GM21367 (cell line): ENCODE data around the gene PIGA.

Source experiments
- ATAC-seq: cut with Tn5 transposase; IDR thresholded peaks from one replicate; pipeline ENCODE4 v1.9.1; 2021; ENCODE audit not compliant: unreplicated experiment

Gene PIGA, protein sequence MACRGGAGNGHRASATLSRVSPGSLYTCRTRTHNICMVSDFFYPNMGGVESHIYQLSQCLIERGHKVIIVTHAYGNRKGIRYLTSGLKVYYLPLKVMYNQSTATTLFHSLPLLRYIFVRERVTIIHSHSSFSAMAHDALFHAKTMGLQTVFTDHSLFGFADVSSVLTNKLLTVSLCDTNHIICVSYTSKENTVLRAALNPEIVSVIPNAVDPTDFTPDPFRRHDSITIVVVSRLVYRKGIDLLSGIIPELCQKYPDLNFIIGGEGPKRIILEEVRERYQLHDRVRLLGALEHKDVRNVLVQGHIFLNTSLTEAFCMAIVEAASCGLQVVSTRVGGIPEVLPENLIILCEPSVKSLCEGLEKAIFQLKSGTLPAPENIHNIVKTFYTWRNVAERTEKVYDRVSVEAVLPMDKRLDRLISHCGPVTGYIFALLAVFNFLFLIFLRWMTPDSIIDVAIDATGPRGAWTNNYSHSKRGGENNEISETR

DNA sequence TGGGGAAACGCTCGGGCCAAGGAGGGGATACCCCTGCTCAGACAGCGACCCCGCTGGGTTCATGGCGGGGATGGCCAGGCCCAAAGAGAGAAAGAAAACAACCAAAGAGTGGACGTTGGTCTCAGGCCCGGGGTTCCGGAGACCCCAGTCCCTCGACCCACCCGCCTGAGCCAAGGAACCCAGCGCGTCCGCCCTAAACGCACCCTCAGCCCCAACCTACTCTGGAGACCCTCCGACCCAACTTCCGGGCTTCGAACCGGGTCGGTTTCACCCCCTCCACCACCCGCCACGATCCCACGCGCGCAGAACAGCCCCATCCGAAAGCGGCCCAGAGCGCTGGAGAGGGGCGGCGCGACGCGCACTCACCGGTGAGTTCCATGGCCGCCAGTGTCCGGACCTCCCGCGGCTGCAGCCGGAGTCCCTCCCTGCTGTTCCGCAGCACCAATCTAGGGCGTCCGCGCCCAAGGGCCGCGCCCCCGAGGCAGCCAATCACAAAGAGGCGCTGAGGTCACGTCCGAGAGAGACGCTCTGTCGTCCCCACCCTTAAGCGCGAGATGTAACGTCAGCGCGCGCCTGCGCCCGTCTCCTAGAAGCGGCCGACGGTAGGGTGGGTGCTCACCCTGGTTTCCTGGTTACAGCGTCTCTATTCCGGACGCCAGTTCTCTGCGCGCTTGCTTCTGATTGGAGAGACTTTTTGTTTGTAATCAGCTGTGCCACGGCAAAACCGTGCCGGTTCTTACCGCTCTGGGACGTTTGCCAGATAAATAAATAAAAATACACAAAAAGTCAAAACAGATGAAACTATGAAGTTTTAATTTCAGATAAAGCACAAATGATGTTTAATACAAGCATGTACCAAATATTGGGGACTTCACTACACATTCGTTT, at the start of gene PIGA:
Gene PIGA, minus strand, starts transcription at position 389 of the 888 bp plus-strand sequence. CDS start 3,593 bp downstream, outside the sequence.
- peak; percentile 99 for ATAC-seq

DNA sequence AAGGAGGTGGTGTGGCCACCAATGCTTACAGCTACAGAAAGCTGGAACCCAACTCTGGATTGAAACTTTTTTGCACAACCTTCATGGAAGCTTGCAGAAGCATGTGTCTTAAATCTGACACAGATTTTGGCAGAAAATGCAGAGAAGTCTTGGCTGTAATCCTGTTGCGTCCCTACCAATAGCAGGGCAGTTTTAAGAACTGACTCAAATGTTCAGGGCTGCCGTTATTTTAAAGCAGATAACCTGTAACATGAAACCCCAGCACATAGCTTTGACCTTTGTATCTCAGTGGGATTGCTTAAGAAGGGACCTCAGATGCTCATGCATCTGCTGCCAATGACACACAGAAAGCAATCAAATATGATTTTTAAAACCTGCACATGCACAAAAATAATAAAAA, 49.0 kb upstream of the PIGA start, which contains the start of gene VEGFD:
Gene VEGFD, minus strand, starts transcription at position 110 of the 400 bp plus-strand sequence. CDS start 467 bp downstream, outside the sequence.
- ATAC-seq, result no peak

DNA sequence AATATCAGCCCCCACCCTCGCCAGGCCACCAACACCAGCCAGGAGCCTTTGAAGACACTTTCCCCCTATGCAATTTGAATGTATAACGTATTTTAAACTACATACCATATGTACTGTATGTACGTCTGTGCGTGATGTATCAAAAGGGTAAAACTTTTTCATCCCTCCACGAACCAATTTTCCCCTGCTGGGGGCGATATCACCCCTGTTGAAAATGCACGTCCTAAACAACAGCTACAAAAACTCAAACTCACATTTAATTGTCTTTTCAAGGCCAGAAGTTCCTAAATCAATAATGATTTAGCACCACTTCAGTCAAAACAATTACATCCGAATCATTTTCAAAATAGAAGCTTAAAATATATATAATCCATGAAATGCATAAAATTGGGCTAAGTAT, 47.5 kb upstream of the PIGA start:
- no peak for ATAC-seq

DNA sequence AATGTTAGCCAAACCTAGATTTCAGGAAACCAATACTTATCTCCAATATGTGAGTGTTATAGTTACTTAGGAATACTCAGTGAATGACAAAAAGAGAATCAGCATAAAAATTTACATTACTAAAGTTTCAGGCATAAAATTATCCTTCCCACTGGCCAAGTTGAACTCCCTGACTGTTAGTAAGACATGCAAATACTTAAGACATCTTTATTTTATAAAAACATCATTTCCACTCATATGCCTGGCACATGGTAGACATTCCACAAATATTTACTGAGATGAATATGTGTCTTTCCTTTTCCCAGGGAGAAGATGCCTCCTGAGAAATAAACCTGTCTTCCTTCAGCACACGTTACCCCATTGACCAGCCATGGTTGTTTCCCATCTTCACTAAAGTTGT, 41.6 kb upstream of the PIGA start:
- ATAC-seq, result no peak

DNA sequence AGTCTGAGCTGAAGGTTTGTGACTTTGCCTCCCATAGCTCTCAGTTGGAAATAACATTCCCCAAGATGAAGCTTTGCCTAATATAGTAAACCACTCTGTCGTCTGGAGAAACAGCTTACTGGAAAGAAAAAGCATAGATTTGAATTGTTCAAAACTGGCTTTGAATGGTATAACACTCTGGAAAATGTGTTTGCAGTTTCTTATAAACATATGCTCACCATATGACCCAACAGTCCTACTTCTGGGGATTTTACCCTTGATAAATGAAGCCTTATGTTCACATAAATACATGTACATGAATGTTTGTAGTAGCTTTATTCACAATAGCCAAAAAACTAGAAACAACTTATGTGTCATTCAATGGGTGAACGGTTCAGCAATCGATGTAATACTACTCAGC, 38.7 kb upstream of the PIGA start:
- ATAC-seq, result no peak

DNA sequence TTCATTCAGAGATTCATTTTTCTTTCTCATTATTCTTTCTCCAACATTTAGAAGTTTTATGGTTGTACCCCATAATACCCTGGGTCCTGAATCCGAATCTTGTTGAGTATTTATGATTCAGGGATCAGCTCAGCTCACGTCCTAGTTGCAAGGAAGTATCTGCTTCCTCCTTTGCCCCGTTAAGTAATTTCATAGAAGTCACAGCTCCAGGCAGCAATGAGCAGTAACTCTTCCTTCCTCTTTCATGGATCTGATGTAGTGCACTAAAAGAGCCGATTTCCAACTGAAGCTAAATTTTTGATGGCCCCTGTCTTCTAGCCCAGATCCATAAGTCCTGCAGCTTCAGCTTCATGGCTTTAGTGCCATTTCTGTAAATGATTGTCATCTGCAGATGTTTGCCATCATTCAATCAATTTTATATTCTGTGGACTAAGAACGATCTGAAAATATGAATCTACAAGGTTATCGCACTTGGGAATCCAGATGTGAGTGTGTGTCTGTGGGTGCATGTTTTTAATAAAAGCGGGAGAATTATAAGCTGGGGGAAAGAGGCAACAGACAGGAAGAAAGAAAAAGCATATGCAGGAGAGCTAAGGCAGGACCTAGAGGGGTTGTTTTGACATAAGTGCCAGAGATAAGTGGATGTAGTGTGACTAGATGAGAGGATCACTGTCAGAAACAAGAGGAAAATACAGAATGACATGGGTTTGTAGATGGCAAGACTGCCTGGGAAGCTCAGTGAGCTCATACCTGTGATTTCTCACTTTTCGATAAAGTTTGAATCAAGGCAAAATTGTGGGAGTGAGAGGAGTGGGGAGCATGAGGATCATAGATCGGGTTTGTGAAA, 31.4 kb upstream of the PIGA start:
- no peak for ATAC-seq

DNA sequence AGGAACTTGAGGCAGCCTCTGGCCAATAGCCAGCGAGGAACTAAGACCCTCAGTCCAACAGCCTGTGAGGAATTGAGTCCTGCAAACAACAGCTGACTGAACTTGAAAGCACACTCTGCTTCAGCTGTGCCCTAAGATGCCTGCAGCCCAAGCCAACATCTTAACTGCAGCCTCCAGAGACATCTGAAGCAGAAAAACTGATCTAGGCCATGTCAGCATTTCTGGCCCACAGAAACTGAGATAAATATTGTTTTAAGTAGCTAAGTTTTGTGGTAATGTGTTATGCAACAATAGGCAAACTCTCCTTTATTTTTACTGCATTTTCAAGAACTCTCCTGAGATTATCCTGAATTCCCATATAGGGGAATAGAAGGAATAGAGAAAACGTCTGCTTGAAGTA, 24.4 kb upstream of the PIGA start:
- no peak for ATAC-seq

DNA sequence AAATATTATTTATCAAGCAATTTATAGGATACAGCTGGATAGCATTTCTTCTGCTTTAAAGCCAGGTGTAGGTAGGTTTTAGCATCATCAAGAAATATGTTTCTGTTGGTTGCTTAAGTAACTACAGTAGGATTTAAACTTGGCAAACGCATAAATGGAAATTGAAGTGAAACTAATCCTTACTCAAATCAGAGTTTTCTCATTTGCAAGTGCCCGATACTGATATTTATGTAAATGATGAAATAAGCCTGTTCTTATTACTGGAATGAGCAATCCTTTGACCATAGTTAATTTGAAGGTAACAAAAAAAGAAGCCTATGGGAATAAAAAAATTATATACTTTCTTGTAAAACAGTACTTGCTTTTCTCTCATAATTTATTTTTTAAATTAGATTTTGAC, 23.2 kb upstream of the PIGA start:
- no peak for ATAC-seq

DNA sequence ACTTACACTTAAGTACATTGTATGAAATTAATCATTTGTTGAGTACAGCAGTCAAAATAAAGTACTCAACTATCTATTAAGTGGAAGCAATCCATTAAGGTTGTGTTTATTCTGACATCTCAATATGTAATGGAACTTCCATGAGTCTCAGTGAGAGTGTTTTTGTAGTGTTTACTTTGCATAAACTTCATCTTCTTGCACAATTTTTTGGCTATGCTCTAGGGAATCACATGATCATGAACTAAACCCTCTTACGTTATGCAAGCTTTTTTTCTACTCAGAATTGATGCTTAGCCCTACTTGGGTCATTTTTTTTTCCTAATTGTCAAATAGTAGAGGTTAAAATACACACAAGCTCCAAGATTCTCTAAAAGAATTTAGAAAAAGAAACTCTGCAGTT, 21.1 kb upstream of the PIGA start:
- no peak for ATAC-seq

DNA sequence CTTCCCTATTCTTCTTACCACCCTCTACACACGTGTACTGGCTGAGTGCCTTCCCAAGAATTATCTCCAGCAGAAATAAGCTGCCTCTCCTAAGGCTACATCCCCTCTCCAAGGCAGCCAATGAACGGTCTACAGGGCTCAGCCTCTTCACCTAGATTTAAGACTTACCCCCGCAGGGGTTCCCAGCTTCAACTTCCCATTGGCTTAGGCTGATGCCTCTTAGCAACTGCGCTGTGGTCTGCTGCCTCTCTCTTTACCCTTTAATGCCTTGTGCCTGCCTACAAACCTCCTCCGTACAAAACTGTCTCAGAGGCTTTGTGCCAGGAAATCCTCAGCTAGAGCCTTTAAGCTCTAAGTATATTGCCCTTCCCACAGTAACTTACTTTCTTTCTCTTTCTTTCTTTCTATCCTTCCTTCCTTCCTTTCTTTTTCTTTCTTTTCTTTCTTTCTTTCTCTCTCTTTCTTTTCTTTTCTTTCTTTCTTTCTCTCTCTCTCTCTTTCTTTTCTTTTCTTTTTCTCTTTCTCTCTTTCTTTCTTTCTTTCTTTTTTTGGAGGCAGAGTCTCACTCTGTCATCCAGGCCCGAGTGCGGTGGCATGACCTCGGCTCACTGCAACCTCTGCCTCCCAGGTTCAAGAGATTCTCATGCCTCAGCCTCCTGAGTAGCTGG, 15.1 kb upstream of the PIGA start:
- no peak for ATAC-seq

DNA sequence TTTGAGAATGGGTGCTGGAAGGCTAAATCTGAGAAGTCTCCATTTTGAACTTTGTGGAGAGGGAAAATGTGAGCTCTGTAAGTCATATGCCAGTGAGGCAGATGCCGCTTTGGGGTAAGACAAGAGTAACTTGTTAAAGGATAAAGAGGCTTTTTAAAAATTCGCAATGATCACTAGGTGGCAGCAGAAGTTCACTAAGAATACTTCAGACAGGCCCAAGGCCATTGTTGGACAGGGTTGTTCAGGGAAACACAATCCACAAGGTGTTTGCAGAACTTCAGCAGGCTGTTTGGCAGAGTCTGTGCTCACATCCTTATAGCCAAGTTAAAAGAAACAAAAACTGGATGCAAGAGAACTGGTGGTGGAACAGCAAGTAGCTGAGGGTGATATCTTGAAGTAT, 13.7 kb upstream of the PIGA start:
- ATAC-seq, result no peak

DNA sequence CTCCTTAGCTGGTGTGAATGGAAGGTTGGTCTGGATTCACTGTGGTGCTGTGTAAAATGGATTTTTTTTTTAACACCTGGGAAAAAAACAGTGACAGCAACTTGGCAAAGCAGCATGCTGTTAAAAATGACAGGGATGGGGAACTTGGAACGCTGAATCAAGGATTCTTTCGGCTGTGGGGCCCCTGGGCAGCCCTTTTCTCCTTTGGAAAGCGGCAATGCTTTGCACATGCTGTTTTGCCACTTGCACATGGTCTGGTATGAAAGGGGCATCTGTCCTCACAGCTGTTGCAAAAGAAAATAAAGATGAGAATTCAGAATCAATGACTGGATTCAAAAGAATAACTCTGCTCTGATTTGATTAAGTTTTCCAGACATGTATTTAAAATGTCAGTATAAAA, 10.7 kb upstream of the PIGA start:
- no peak for ATAC-seq

DNA sequence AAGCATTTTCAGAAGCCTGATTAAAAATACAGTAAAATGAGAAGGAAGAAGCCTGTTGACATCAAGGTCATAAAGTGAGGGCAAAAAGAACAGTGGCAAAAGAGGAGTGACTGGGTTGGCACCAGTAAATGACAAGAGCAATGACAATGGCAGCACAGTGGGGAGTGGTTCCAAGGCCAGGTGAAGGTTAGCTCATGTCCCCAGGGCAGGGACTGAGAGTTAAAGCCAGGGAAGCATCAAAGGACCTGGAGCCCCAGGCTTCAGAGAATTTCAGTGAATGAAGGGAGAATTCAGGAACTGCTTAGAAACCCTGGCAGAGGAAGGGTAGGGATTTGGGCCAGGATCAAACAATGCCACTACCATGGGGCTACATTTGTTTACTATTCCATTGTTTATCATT, 8.8 kb upstream of the PIGA start:
- no peak for ATAC-seq

DNA sequence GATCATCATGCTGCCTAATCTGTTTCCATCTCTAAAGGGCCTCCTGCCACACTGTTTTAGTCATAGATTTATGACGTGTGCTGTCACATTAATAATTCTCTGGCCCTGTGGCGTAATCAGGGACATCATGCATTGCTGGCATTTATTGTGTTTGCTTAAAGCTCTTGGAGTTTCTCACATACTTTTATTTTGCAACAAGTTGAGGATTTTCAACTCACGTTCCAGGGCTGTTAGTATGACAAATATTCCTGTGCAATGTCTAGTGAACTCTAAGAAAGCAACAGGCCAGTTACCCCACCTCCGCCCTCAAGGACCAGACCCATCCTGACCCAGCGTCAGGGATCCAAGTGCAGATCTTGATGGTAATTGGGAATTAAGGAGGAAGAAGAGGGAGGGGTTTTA, 7.8 kb upstream of the PIGA start:
- no peak for ATAC-seq

DNA sequence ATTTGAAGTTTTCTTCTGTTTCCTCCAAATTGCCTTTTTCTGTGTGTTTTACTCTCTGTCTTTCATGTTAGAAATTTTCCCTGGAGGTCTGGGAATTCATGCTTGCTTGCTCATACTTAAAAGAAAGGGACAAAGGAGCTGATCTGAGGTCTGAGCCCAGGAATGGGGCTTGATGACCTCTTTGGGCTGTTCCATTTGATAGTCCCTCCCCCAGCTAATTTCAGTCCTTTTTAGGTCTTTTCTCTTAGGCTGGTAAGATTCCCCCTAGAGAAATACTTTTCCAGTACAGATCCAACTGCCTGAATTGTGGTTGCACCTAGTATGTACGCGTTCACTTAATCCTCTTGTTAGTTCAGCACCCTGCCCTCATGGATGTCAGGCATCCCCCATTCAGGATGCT, 5.5 kb upstream of the PIGA start:
- ATAC-seq, result no peak

DNA sequence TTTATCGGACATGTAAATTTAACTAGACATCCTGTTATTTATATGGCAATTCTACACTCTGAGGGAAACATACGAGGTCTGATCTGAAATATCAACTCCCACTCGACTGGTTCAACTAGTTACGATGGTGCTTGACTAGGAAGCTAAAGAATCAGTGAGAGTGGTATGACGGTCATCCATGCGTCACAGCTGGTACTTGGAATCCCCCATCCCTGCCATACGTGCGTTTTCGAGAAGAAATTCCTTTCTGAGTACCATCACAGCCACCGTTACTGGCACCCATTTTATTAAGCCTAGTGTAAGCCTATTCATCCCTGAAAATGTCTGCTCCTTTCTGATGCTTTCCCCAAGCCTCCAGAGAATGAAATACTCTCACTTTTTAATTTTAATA, 695 bp upstream of the PIGA start:
- no peak for ATAC-seq

DNA sequence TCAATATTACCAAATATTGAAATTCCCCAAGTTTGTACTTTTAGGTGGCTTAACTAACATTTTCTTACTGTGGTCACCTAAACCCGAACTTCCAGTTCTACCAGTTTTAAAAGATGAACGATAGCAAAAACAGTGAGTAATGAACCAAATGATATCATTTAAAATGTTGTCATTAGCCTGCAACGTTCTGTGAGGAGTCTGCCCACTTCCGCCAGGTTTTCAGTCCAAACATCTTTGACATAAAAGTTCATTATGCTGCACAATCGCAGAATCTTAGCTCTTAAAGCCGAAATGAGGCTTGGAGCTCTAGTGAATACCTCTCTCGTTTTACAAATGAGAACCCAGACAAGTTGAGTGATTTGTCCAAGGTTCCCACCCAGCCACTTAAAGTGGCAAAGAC, 762 bp downstream of the PIGA start:
- ATAC-seq, result no peak

DNA sequence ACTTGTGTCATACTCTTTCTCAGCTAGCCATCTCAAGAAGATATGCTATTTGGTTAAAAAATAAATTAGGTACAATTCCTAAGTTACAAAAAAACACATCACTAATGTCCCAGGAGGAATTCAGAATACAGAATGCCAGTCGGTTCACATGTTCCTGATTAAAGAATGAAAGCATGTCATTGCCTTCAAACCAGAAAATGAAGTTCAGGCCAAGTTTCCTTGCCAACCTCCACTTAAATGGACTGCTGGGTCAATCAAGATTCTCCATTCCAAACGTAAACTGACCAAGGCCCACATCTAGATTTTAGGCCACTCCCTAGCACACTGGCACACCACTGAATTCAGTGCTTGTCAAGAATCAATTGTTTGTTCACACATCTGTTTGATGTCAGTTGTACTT, 6.5 kb downstream of the PIGA start:
- no peak for ATAC-seq

DNA sequence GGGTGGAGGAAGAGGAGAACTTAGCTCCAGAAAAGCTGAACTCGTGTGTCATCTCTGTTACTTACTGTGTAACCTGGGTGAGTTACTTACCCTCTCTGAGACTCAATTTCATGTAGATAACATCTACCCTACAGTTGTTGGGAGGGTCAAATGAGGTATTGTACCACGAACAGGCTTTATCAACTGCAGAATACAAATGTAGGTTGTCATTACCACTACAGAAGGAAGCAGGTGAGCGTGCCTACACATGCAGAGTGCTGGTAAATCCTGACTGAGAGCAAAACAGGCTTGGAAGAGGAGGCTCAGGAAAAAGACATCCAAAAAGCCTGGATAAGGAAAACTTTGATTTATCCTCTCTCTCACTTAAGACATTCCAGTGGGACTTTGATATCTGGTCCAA, 7.2 kb downstream of the PIGA start:
- ATAC-seq, result no peak

DNA sequence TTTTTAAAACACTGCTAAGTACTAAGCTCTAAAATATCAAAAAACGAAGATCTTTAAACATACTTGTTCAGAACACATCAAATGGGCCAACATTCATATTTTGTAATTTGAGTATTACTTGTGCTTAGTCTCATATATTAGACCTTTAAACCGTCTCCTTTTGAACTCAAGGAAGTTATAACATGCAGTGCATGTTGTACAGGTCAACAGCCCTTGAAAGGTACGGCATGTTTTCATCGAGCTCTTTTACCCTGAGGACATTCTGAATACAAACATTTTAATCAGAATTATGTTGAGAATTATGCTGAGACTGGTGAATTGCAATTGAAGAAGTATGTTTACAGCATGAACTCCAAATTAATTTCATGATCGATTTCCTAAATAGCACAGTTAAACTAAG, 12.9 kb downstream of the PIGA start:
- ATAC-seq, result no peak

DNA sequence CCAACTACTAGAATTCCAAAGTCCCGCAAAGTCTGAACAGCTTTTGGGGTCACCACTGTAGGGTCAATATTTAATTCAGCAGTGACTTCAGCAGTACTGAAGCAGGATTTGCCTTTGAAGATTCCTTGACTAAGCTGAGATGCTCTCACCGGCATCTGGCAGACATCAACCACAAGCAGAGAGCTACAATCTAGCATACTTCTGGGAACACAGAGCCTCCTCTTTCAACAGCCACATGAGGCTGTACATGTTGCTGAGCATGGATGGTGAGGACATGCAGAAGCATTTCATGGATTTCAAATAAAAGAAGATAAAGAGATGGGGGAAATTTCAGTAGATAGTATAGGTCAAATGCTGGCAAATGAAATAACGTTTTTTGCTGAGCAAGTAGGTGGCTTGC, 13.3 kb downstream of the PIGA start:
- ATAC-seq, result no peak
